OCI-LY7 (cell line): Measurements from ENCODE around the gene CFTR. TPM values are rescaled to one million over a fixed set of nuclear protein-coding genes. Genes with fewer than 3 reads are reported as not detected.

Experiments
- BruUV-seq: library from RNA; stranded (reverse); fragments of 400-500 nt; replicated peaks from 2 replicates; lab custom pipeline; 2021; lab: Mats Ljungman, UMichigan
- CTCF ChIA-PET: fragments of 300-600 bp; sonication (Branson Sonifier 250); formaldehyde crosslinking; loops from one replicate; lab custom pipeline; 2022; ENCODE audit warnings: antibody characterized with exemption; ENCODE audit not compliant: unreplicated experiment; lab: Charles Lee
- POLR2A ChIA-PET: fragments of 300-600 bp; sonication (Branson Sonifier 250); formaldehyde crosslinking; loops from one replicate; lab custom pipeline; 2022; ENCODE audit warnings: antibody characterized with exemption; lab: Charles Lee
- DNase-seq: peaks from one replicate; pipeline ENCODE4 v3.0.0-alpha.2; 2015; ENCODE audit warnings: low spot score
- H2AFZ ChIP-seq: fragments of 200-600 bp; sonication (generic), shearing (Covaris generic); 2 replicates; pipeline ENCODE4 v1.6.1; 2014; ENCODE audit warnings: mild to moderate bottlenecking, antibody characterized with exemption, low read length, moderate library complexity
- H3K27ac ChIP-seq: fragments of 200-600 bp; sonication (generic); 2 replicates; pipeline ENCODE4 v1.5.1; 2014; ENCODE audit warnings: mixed run types, low read depth, mild to moderate bottlenecking, moderate library complexity, low read length, inconsistent platforms; ENCODE audit not compliant: poor library complexity, severe bottlenecking
- H3K36me3 ChIP-seq: fragments of 200-600 bp; sonication (generic); 2 replicates; pipeline ENCODE4 v1.6.1; 2014; ENCODE audit warnings: mild to moderate bottlenecking, antibody characterized with exemption, low read length, moderate library complexity, mixed read lengths; ENCODE audit not compliant: insufficient read depth
- H3K4me1 ChIP-seq: fragments of 200-600 bp; sonication (generic); 2 replicates; pipeline ENCODE4 v1.5.1; 2014; ENCODE audit warnings: mild to moderate bottlenecking, low read length; ENCODE audit not compliant: insufficient read depth, poor library complexity, severe bottlenecking
- H3K4me2 ChIP-seq: fragments of 200-600 bp; sonication (generic); 2 replicates; pipeline ENCODE4 v1.6.1; 2014; ENCODE audit warnings: mild to moderate bottlenecking, low read length
- H3K4me3 ChIP-seq: fragments of 200-600 bp; sonication (generic); 2 replicates; pipeline ENCODE4 v1.5.1; 2014; ENCODE audit warnings: mild to moderate bottlenecking, low read depth, low read length; ENCODE audit not compliant: poor library complexity, severe bottlenecking
- H3K79me2 ChIP-seq: fragments of 200-600 bp; sonication (generic); 2 replicates; pipeline ENCODE4 v1.6.1; 2016; ENCODE audit warnings: low read depth, mild to moderate bottlenecking, low read length, moderate library complexity, mixed read lengths; ENCODE audit not compliant: insufficient read depth
- H3K9me2 ChIP-seq: fragments of 200-600 bp; sonication (generic); 2 replicates; pipeline ENCODE4 v1.6.1; 2016; ENCODE audit warnings: mild to moderate bottlenecking, low read length, mixed read lengths; ENCODE audit not compliant: insufficient read depth
- H3K9me3 ChIP-seq: fragments of 200-600 bp; sonication (generic); 2 replicates; pipeline ENCODE4 v1.6.1; 2014; ENCODE audit warnings: mild to moderate bottlenecking, mixed run types, low read length, mixed read lengths
- H4K20me1 ChIP-seq: fragments of 200-600 bp; sonication (generic); 2 replicates; pipeline ENCODE4 v1.6.1; 2014; ENCODE audit warnings: mild to moderate bottlenecking, antibody characterized with exemption, low read length, moderate library complexity, mixed read lengths; ENCODE audit not compliant: insufficient read depth
- EZH2phosphoT487 ChIP-seq: fragments of 200-600 bp; sonication (generic); IDR thresholded peaks from 2 replicates; pipeline ENCODE4 v1.6.1; 2018; ENCODE audit warnings: low read depth, borderline replicate concordance, mild to moderate bottlenecking, mixed run types, antibody characterized with exemption, low read length, moderate library complexity, mixed read lengths
- intact Hi-C: fragments of 100-400 bp; cut with micrococcal nuclease; formaldehyde crosslinking; loops from one replicate; pipeline ENCODE4 v1.10.0; 2022; ENCODE audit not compliant: unreplicated experiment
- total RNA-seq, 2 experiments: library from RNA; depleted of rRNA in 1 of 2; stranded (reverse); fragments of >200 nt in 1 of 2; shearing (Covaris generic) in 1 of 2; gene quantifications; 2 replicates each; pipeline ENCODE4 v1.2.3, GENCODE V29; 2014 to 2022
- TF ChIP-seq, protein P1 (sequence below): fragments of 200-600 bp; sonication (generic); conservative IDR thresholded peaks from 2 replicates; pipeline ENCODE4 v1.5.1; 2014; ENCODE audit warnings: mild to moderate bottlenecking, antibody characterized with exemption, low read length, moderate library complexity, mixed read lengths

The CFTR gene
- total RNA-seq, 2 experiments from 2014 or later = not detected

DNA sequence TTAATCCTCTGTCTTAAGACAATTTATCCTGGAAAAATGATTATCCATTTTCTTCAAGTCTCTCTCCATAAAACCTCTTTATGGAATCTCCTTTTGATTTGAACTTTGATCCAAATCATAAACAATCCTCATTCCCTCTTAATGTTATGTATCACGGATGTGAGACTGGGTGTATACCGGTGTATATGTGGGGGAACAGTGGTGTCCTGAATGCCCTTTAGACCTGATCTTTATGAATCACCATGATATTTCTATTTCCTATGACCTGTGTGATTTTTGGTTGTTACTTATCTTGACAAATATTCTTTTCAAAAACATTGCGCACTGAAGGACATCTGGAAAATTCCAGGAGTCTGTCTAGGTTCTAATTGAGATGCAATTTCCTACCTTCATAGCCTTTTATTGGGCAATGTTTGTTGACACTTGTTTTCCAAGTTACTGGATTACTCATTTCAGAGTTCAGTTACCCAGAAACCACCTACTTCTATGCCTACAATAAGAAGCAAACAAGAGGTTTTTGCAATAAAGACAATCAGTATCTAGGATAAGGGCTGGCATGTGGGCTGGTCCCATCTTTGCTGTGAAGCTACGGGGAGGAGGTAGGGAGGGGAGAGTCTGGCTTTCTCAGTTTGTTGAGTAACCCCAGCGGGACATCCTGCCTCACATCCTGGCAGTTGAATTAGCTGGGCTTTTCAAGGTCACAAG lies 203.0 kb downstream of the CFTR start:
- POLR2A ChIA-PET = no interaction called here
- H3K27ac ChIP-seq = no peak overlapping the region
- no peak overlapping the region for H3K4me2 ChIP-seq
- no TSS peak for BruUV-seq
- H3K4me1 ChIP-seq = no peaks in the 10 kb centered on the region
- intact Hi-C loops = no loop called here
- no peaks in the 10 kb centered on the region for H3K9me3 ChIP-seq
- no peak overlapping the region for H2AFZ ChIP-seq
- no peaks in the 10 kb centered on the region for H3K9me2 ChIP-seq
- H4K20me1 ChIP-seq = no peaks in the 10 kb centered on the region
- H3K4me3 ChIP-seq = no peak overlapping the region
- DNase-seq = no peak
- TF ChIP-seq EZH2phosphoT487 = no peak
- TF ChIP-seq, protein P1, sequence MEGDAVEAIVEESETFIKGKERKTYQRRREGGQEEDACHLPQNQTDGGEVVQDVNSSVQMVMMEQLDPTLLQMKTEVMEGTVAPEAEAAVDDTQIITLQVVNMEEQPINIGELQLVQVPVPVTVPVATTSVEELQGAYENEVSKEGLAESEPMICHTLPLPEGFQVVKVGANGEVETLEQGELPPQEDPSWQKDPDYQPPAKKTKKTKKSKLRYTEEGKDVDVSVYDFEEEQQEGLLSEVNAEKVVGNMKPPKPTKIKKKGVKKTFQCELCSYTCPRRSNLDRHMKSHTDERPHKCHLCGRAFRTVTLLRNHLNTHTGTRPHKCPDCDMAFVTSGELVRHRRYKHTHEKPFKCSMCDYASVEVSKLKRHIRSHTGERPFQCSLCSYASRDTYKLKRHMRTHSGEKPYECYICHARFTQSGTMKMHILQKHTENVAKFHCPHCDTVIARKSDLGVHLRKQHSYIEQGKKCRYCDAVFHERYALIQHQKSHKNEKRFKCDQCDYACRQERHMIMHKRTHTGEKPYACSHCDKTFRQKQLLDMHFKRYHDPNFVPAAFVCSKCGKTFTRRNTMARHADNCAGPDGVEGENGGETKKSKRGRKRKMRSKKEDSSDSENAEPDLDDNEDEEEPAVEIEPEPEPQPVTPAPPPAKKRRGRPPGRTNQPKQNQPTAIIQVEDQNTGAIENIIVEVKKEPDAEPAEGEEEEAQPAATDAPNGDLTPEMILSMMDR = no peak
- CTCF ChIA-PET = no interaction called here
- no peaks in the 10 kb centered on the region for H3K79me2 ChIP-seq
- H3K36me3 ChIP-seq = no peaks in the 10 kb centered on the region

GRCh38 chr7:117683430-117684175 lies 203.8 kb downstream of the CFTR start:
- no peak for DNase-seq
- intact Hi-C loops = no loop called here
- Histone ChIP-seq H4K20me1 (no peaks in the 10 kb centered on the region), H3K79me2 (no peaks in the 10 kb centered on the region), H3K27ac (no peak overlapping the region), H3K36me3 (no peaks in the 10 kb centered on the region), H2AFZ (no peak overlapping the region), H3K4me3 (no peak overlapping the region), H3K4me2 (no peak overlapping the region), H3K9me3 (no peaks in the 10 kb centered on the region), H3K4me1 (no peaks in the 10 kb centered on the region), H3K9me2 (no peaks in the 10 kb centered on the region)
- BruUV-seq = no TSS peak
- POLR2A ChIA-PET = no interaction called here
- TF ChIP-seq, protein P1 = no peak
- no peak for TF ChIP-seq EZH2phosphoT487
- CTCF ChIA-PET = no interaction called here

- POLR2A ChIA-PET = no interaction called here
- Histone ChIP-seq H4K20me1 (no peaks in the 10 kb centered on the region), H3K9me2 (no peaks in the 10 kb centered on the region), H3K4me3 (no peak overlapping the region), H3K27ac (no peak overlapping the region), H3K4me1 (no peaks in the 10 kb centered on the region), H2AFZ (no peak overlapping the region), H3K9me3 (no peaks in the 10 kb centered on the region), H3K4me2 (no peak overlapping the region), H3K36me3 (no peaks in the 10 kb centered on the region), H3K79me2 (no peaks in the 10 kb centered on the region)
- DNase-seq = no peak
- CTCF ChIA-PET = no interaction called here
- BruUV-seq = no TSS peak
- TF ChIP-seq EZH2phosphoT487 = no peak
- TF ChIP-seq, protein P1 = no peak
- intact Hi-C loops = no loop called here
Measured at GRCh38 chr7:117685795-117686194, 206.0 kb downstream of the CFTR start.
